H9 (cell line): ENCODE results near the gene JAGN1. TPM values are rescaled to one million over a fixed set of nuclear protein-coding genes. Genes with fewer than 3 reads are reported as not detected.

Experiments used
- DNase-seq: peaks from one replicate; pipeline ENCODE4 v3.0.0-alpha.2; 2017
- H2AFZ ChIP-seq: one replicate; pipeline ENCODE4 v1.6.1; 2013; ENCODE audit warnings: mild to moderate bottlenecking, low read length, control low read depth, moderate library complexity
- H2AK5ac ChIP-seq: 2 replicates; pipeline ENCODE4 v1.6.1; 2013; ENCODE audit warnings: low read length, control low read depth, mixed read lengths; ENCODE audit not compliant: insufficient read length
- H2BK120ac ChIP-seq: one replicate; pipeline ENCODE4 v1.6.1; 2013; ENCODE audit warnings: low read depth, mild to moderate bottlenecking, low read length, control low read depth, inconsistent platforms; ENCODE audit not compliant: poor library complexity, severe bottlenecking
- H2BK12ac ChIP-seq: 2 replicates; pipeline ENCODE4 v1.6.1; 2013; ENCODE audit warnings: low read length, control low read depth, mixed read lengths, low read depth; ENCODE audit not compliant: insufficient read length
- H2BK15ac ChIP-seq: 2 replicates; pipeline ENCODE4 v1.6.1; 2013; ENCODE audit warnings: low read depth, low read length, control low read depth
- H2BK20ac ChIP-seq: one replicate; pipeline ENCODE4 v1.6.1; 2013; ENCODE audit warnings: low read depth, mild to moderate bottlenecking, low read length, control low read depth, inconsistent platforms; ENCODE audit not compliant: poor library complexity, severe bottlenecking
- H2BK5ac ChIP-seq: 2 replicates; pipeline ENCODE4 v1.6.1; 2013; ENCODE audit warnings: low read length, control low read depth, mixed read lengths; ENCODE audit not compliant: insufficient read length
- H3K14ac ChIP-seq: 2 replicates; pipeline ENCODE4 v1.6.1; 2013; ENCODE audit warnings: low read length, control low read depth; ENCODE audit not compliant: insufficient read depth
- H3K18ac ChIP-seq: 2 replicates; pipeline ENCODE4 v1.6.1; 2013; ENCODE audit warnings: low read depth, mild to moderate bottlenecking, mixed read lengths, low read length, control low read depth; ENCODE audit not compliant: insufficient read length
- H3K23ac ChIP-seq: 2 replicates; pipeline ENCODE4 v1.6.1; 2013; ENCODE audit warnings: low read length, control low read depth, mixed read lengths, low read depth; ENCODE audit not compliant: insufficient read length
- H3K23me2 ChIP-seq: 2 replicates; pipeline ENCODE4 v1.6.1; 2013; ENCODE audit warnings: low read depth, mild to moderate bottlenecking, mixed read lengths, low read length, control low read depth; ENCODE audit not compliant: insufficient read length, poor library complexity, severe bottlenecking
- H3K27ac ChIP-seq: 2 replicates; pipeline ENCODE4 v1.5.1; 2013; ENCODE audit warnings: low read length, control low read depth, mixed read lengths, low read depth; ENCODE audit not compliant: insufficient read length
- H3K27me3 ChIP-seq: 2 replicates; pipeline ENCODE4 v1.6.1; 2013; ENCODE audit warnings: low read length, control low read depth, inconsistent platforms; ENCODE audit not compliant: insufficient read depth
- H3K4ac ChIP-seq: 2 replicates; pipeline ENCODE4 v1.6.1; 2013; ENCODE audit warnings: low read depth, mild to moderate bottlenecking, control low read depth, inconsistent platforms, low read length, moderate library complexity
- H3K4me1 ChIP-seq: 2 replicates; pipeline ENCODE4 v1.6.1; 2013; ENCODE audit warnings: low read length, control low read depth, inconsistent platforms; ENCODE audit not compliant: insufficient read depth
- H3K4me2 ChIP-seq: 2 replicates; pipeline ENCODE4 v1.6.1; 2013; ENCODE audit warnings: low read length, control low read depth, mixed read lengths; ENCODE audit not compliant: insufficient read length, insufficient read depth
- H3K56ac ChIP-seq: 2 replicates; pipeline ENCODE4 v1.6.1; 2013; ENCODE audit warnings: low read depth, mild to moderate bottlenecking, mixed read lengths, low read length, control low read depth; ENCODE audit not compliant: insufficient read length
- H3K79me1 ChIP-seq: 2 replicates; pipeline ENCODE4 v1.6.1; 2013; ENCODE audit warnings: low read depth, mild to moderate bottlenecking, moderate library complexity, low read length, control low read depth, inconsistent platforms; ENCODE audit not compliant: insufficient read depth, poor library complexity, severe bottlenecking
- H3K79me2 ChIP-seq: 2 replicates; pipeline ENCODE4 v1.6.1; 2013; ENCODE audit warnings: low read length, control low read depth, inconsistent platforms; ENCODE audit not compliant: insufficient read depth
- H3K9ac ChIP-seq: 2 replicates; pipeline ENCODE4 v1.6.1; 2013; ENCODE audit warnings: low read length, control low read depth, mixed read lengths; ENCODE audit not compliant: insufficient read length; ENCODE audit errors: extremely low read depth
- H3K9me3 ChIP-seq: one replicate; pipeline ENCODE4 v1.6.1; 2013; ENCODE audit warnings: low read depth, low read length, inconsistent platforms; ENCODE audit not compliant: control insufficient read depth
- H3T11ph ChIP-seq: one replicate; pipeline ENCODE4 v1.6.1; 2013; ENCODE audit warnings: mild to moderate bottlenecking, low read length, control low read depth, inconsistent platforms
- H4K20me1 ChIP-seq: one replicate; pipeline ENCODE4 v1.6.1; 2013; ENCODE audit not compliant: control insufficient read depth, insufficient read length, insufficient read depth
- H4K5ac ChIP-seq: 2 replicates; pipeline ENCODE4 v1.6.1; 2013; ENCODE audit warnings: low read depth, mild to moderate bottlenecking, mixed read lengths, low read length, control low read depth; ENCODE audit not compliant: insufficient read length
- H4K8ac ChIP-seq: replicated peaks from 2 replicates; pipeline ENCODE4 v1.6.1; 2013; ENCODE audit warnings: low read length, control low read depth, mixed read lengths, low read depth; ENCODE audit not compliant: insufficient read length
- H4K91ac ChIP-seq: 2 replicates; pipeline ENCODE4 v1.6.1; 2013; ENCODE audit warnings: low read depth, mild to moderate bottlenecking, moderate library complexity, mixed read lengths, low read length, control low read depth; ENCODE audit not compliant: insufficient read length
- H3K27ac Mint-ChIP-seq, 3 experiments: 2 replicates in 2 of 3; 3 replicates in 1 of 3; pipeline ENCODE4 v1.8.0; 2020 to 2021; ENCODE audit warnings: mixed read lengths in 3 of 3, mild to moderate bottlenecking in 1 of 3, moderate library complexity in 1 of 3
- H3K27me3 Mint-ChIP-seq: 2 replicates; pipeline ENCODE4 v1.8.0; 2021; ENCODE audit warnings: low read depth, mild to moderate bottlenecking, moderate library complexity, mixed read lengths
- H3K36me3 Mint-ChIP-seq, 3 experiments: 2 replicates in 2 of 3; 3 replicates in 1 of 3; pipeline ENCODE4 v1.8.0; 2020 to 2021; ENCODE audit warnings: low read depth in 3 of 3, mixed read lengths in 3 of 3; ENCODE audit not compliant: insufficient read depth in 1 of 3
- H3K4me1 Mint-ChIP-seq, 2 experiments: 2 replicates each; pipeline ENCODE4 v1.8.0; 2020; ENCODE audit warnings: mixed read lengths in 2 of 2
- H3K4me3 Mint-ChIP-seq, 2 experiments: 2 replicates in 1 of 2; 3 replicates in 1 of 2; pipeline ENCODE4 v1.8.0; 2020 to 2021; ENCODE audit warnings: mild to moderate bottlenecking in 2 of 2, mixed read lengths in 2 of 2, moderate library complexity in 1 of 2
- H3K9me3 Mint-ChIP-seq, 2 experiments: 2 replicates in 1 of 2; 3 replicates in 1 of 2; pipeline ENCODE4 v1.8.0; 2020; ENCODE audit warnings: mild to moderate bottlenecking in 2 of 2, mixed read lengths in 2 of 2, moderate library complexity in 1 of 2
- WGBS: extraction: QIAGEN DNeasy Blood & Tissue Kit; methylation state at CpG from one replicate; pipeline ENCODE4 v1.1.7; 2013; ENCODE audit warnings: missing lambda C conversion rate, low lambda C conversion rate, mixed read lengths; ENCODE audit not compliant: insufficient read length; ENCODE audit errors: extremely low coverage; 5-methylcytosine and 5-hydroxymethylcytosine counted together
- total RNA-seq: library from RNA; stranded (reverse); gene quantifications from 2 replicates; pipeline ENCODE4 v1.2.1, GENCODE V29; 2021
- TF ChIP-seq, protein P1 (sequence below): fragments of 200-600 bp; sonication (generic); conservative IDR thresholded peaks from 3 replicates; pipeline ENCODE4 v1.8.0; 2021; ENCODE audit warnings: antibody characterized with exemption, mild to moderate bottlenecking

JAGN1 gene
- total RNA-seq, 1 experiment from 2014 or later = 33.5 TPM

DNA sequence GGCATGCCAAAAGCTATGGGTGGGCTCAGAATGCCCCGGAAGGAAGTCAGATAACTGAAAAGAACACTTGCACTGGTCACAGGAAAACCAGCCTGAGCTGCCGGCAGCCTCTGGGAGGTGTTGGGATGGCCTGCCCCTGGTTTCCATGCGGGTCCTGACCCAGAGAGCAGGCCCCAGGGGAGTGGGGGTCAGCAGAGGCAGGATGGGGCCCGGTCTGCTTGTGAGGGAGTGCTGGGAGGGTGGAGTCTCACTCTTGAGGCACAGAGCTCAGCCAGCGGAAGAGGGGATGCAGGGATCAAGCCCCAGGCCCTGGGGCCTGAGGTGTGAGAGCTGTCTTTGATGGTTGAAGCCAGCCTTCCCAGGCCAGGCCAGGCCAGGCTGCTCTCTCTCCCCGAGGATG is 44.2 kb upstream of the JAGN1 start:
- Histone ChIP-seq H3K14ac (no peak overlapping the region), H3K4me1 (no peaks in the 10 kb centered on the region), H2BK20ac (no peak overlapping the region), H2BK5ac (no peak overlapping the region), H3K4ac (no peak overlapping the region), H4K8ac (no peak overlapping the region), H3K79me1 (no peaks in the 10 kb centered on the region), H3K27ac (no peak overlapping the region), H2AK5ac (no peak overlapping the region), H4K5ac (no peak overlapping the region), H3K56ac (no peak overlapping the region), H3K79me2 (no peaks in the 10 kb centered on the region), H2BK15ac (no peak overlapping the region), H3K27me3 (no peaks in the 10 kb centered on the region), H3K4me2 (no peak overlapping the region), H3T11ph (no peak overlapping the region), H2BK120ac (no peak overlapping the region), H3K23ac (no peak overlapping the region), H4K91ac (no peak overlapping the region), H3K18ac (no peak overlapping the region), H4K20me1 (no peaks in the 10 kb centered on the region), H2AFZ (no peak overlapping the region), H3K9me3 (no peaks in the 10 kb centered on the region), H3K9ac (no peak overlapping the region), H2BK12ac (no peak overlapping the region), H3K23me2 (peaks cover 5% of the 10 kb centered on the region)
- TF ChIP-seq, protein P1, sequence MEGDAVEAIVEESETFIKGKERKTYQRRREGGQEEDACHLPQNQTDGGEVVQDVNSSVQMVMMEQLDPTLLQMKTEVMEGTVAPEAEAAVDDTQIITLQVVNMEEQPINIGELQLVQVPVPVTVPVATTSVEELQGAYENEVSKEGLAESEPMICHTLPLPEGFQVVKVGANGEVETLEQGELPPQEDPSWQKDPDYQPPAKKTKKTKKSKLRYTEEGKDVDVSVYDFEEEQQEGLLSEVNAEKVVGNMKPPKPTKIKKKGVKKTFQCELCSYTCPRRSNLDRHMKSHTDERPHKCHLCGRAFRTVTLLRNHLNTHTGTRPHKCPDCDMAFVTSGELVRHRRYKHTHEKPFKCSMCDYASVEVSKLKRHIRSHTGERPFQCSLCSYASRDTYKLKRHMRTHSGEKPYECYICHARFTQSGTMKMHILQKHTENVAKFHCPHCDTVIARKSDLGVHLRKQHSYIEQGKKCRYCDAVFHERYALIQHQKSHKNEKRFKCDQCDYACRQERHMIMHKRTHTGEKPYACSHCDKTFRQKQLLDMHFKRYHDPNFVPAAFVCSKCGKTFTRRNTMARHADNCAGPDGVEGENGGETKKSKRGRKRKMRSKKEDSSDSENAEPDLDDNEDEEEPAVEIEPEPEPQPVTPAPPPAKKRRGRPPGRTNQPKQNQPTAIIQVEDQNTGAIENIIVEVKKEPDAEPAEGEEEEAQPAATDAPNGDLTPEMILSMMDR = no peak
- H3K27ac Mint-ChIP-seq = 0 out of 7 replicates have a peak overlapping the region, but pooled peaks of 1 of the 3 experiments have one; percentile 67
- peaks cover 11 to 14% (median 12%) of the 10 kb centered on the region in 3 experiments; a peak in 6 of 7 replicates for H3K36me3 Mint-ChIP-seq
- peaks cover 6 to 9% of the 10 kb centered on the region in 2 experiments for H3K4me1 Mint-ChIP-seq
- no peak overlapping the region for H3K4me3 Mint-ChIP-seq
- no CpG with 5 or more reads among the region's 6 CpGs for WGBS
- H3K9me3 Mint-ChIP-seq = peaks cover 0 to 3% of the 10 kb centered on the region in 2 experiments; a peak in 1 of 5 replicates
- DNase-seq = peak; percentile 24
- H3K27me3 Mint-ChIP-seq = peaks cover 6% of the 10 kb centered on the region; the same call in 1 of the 2 replicates
